ENCODE results near the gene ZNF746. TPM values are rescaled to one million over a fixed set of nuclear protein-coding genes. Genes with fewer than 3 reads are reported as not detected.

Gene ZNF746
- total and polyA plus RNA-seq, 4 donors = 8.9 to 25.1 (median 17.1) TPM

DNA sequence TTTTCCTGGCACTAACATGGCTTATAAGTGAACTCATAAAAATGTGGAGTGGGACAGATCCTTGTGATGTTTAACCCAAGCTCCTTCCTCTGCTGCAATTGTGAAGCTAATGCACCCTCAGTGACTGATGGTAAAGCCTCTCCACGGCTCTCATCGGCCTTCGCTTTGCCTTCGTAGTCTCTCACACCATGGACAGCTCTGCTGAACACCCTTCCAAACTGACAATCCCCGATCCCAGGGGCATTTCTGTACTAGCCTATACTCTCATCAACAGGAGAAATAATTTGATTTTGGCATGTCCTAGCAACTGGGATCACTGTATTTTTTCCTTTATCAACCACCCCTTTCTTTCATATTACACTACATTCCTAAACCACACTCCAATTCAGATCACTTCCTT, 42.9 kb downstream of the ZNF746 start:
- Histone ChIP-seq H3K9me3 (ENCODE audit: control insufficient read depth in 4 of 4, insufficient read depth in 3 of 4, low read length in 3 of 4) (peaks cover 0 to 4% (median 0%) of the 10 kb centered on the region in 4 donors), H3K4me3 (no peak overlapping the region), H3K4me1 (ENCODE audit: control insufficient read depth in 5 of 5, insufficient read depth in 5 of 5, low read length in 5 of 5) (peaks cover 6 to 14% (median 10%) of the 10 kb centered on the region in 5 donors), H3K27ac (ENCODE audit: low read depth in 1 of 2, low read length in 1 of 2) (no peak overlapping the region), H3K9ac (ENCODE audit: insufficient read depth in 1 of 2, low read length in 2 of 2) (no peak overlapping the region), H3K27me3 (ENCODE audit: control insufficient read depth in 3 of 3, insufficient read depth in 3 of 3, low read length in 2 of 3) (no peaks in the 10 kb centered on the region), H3K36me3 (ENCODE audit: control insufficient read depth in 4 of 4, insufficient read depth in 4 of 4, low read length in 4 of 4) (peaks cover 18 to 42% (median 32%) of the 10 kb centered on the region in 4 donors)
- WGBS, 2 donors = 94 to 96% methylated on average over 5 of the region's 5 CpGs
- TF ChIP-seq, protein P1, sequence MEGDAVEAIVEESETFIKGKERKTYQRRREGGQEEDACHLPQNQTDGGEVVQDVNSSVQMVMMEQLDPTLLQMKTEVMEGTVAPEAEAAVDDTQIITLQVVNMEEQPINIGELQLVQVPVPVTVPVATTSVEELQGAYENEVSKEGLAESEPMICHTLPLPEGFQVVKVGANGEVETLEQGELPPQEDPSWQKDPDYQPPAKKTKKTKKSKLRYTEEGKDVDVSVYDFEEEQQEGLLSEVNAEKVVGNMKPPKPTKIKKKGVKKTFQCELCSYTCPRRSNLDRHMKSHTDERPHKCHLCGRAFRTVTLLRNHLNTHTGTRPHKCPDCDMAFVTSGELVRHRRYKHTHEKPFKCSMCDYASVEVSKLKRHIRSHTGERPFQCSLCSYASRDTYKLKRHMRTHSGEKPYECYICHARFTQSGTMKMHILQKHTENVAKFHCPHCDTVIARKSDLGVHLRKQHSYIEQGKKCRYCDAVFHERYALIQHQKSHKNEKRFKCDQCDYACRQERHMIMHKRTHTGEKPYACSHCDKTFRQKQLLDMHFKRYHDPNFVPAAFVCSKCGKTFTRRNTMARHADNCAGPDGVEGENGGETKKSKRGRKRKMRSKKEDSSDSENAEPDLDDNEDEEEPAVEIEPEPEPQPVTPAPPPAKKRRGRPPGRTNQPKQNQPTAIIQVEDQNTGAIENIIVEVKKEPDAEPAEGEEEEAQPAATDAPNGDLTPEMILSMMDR (IDR thresholded peaks at IDR 0.05; ENCODE audit: control extremely low read depth, extremely low read depth) = no peak
- ATAC-seq (ENCODE audit: insufficient read depth, low FRiP score) (no peak), DNase-seq (no peak)

DNA sequence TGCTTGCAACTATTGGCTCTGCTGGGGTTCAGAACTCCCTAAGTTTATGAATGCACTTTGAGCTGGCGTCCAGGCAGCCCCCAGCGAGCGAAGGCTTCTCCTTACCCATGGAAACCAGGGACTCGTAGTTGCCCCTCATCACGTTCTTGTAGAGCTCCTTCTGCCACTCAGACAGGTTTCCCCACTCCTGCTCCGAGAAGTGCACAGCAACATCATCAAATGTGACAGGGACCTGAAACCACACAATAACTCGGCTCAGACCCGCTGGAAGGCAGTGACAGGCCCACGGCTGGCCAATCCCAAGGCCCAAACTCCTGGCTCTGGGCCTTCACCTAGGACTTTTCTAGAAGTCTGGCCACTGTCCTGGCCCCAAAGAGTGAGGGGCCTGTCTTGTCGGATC, 43.6 kb downstream of the ZNF746 start:
- peaks cover 25 to 48% (median 36%) of the 10 kb centered on the region in 4 donors for H3K36me3 ChIP-seq (ENCODE audit: control insufficient read depth in 4 of 4, insufficient read depth in 4 of 4, low read length in 4 of 4)
- H3K27ac ChIP-seq (ENCODE audit: low read depth in 1 of 2, low read length in 1 of 2) = no peak overlapping the region
- no peaks in the 10 kb centered on the region for H3K27me3 ChIP-seq (ENCODE audit: control insufficient read depth in 3 of 3, insufficient read depth in 3 of 3, low read length in 2 of 3)
- DNase-seq (no peak), ATAC-seq (ENCODE audit: insufficient read depth, low FRiP score) (no peak)
- H3K9me3 ChIP-seq (ENCODE audit: control insufficient read depth in 4 of 4, insufficient read depth in 3 of 4, low read length in 3 of 4) = peaks cover 0 to 4% (median 0%) of the 10 kb centered on the region in 4 donors
- H3K9ac ChIP-seq (ENCODE audit: insufficient read depth in 1 of 2, low read length in 2 of 2) = no peak overlapping the region
- TF ChIP-seq, protein P1 (IDR thresholded peaks at IDR 0.05; ENCODE audit: control extremely low read depth, extremely low read depth) = no peak
- peaks cover under 1 to 9% (median 6%) of the 10 kb centered on the region in 5 donors for H3K4me1 ChIP-seq (ENCODE audit: control insufficient read depth in 5 of 5, insufficient read depth in 5 of 5, low read length in 5 of 5)
- WGBS, 2 donors = 94 to 96% methylated on average over 10 of the region's 10 CpGs
- H3K4me3 ChIP-seq = no peak overlapping the region

DNA sequence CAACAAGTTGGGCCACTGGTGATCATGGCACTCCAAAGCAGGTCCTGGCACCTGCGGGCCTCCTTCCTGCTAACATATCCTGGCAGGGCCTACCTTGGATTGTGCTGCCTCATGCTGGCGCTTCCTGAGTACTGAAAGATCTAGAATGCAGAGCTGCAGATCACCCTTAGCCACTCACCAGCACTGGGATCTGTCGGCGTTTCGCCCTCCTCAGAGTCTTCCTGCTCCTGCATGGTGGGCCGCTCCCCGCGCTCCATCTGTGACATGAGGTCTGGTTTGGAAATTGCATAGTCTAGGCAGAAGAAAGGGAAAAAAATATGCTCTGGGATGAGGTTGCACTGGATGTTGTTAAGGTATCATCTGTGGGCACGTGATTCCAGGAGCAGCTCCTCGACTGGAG, 46.8 kb downstream of the ZNF746 start:
- H3K27me3 ChIP-seq (ENCODE audit: control insufficient read depth in 3 of 3, insufficient read depth in 3 of 3, low read length in 2 of 3) = no peaks in the 10 kb centered on the region
- H3K4me1 ChIP-seq (ENCODE audit: control insufficient read depth in 5 of 5, insufficient read depth in 5 of 5, low read length in 5 of 5) = no peaks in the 10 kb centered on the region
- no peak for DNase-seq
- TF ChIP-seq, protein P1 (IDR thresholded peaks at IDR 0.05; ENCODE audit: control extremely low read depth, extremely low read depth) = no peak
- peaks cover 33 to 69% (median 42%) of the 10 kb centered on the region in 4 donors for H3K36me3 ChIP-seq (ENCODE audit: control insufficient read depth in 4 of 4, insufficient read depth in 4 of 4, low read length in 4 of 4)
- no peak overlapping the region for H3K4me3 ChIP-seq
- ATAC-seq (ENCODE audit: insufficient read depth, low FRiP score) = no peak
- 96 to 97% methylated on average over 10 of the region's 10 CpGs for WGBS, 2 donors
- H3K27ac ChIP-seq (ENCODE audit: low read depth in 1 of 2, low read length in 1 of 2) = no peak overlapping the region
- peaks cover 0 to 4% (median 0%) of the 10 kb centered on the region in 4 donors for H3K9me3 ChIP-seq (ENCODE audit: control insufficient read depth in 4 of 4, insufficient read depth in 3 of 4, low read length in 3 of 4)
- H3K9ac ChIP-seq (ENCODE audit: insufficient read depth in 1 of 2, low read length in 2 of 2) = no peak overlapping the region

DNA sequence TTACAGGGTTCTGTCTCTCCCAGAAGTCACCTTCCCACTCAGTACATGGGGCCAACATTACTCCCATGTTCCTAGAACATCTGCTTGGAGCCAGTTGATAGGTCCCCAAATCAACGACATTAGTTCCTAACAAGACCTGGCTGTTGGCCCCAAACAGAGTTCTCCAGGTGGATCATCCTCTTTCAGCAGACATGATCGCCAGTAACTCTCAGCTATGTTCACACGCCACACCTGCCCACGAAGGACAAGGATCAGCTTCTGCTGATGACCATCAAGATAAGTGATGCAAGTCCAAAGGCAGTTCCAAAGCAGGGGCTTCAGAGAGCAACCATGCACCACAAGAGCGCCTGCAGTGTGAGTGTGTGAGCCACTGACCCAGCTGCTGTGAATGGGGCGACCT, 47.7 kb downstream of the ZNF746 start:
- TF ChIP-seq, protein P1 (IDR thresholded peaks at IDR 0.05; ENCODE audit: control extremely low read depth, extremely low read depth) = no peak
- Histone ChIP-seq H3K9me3 (ENCODE audit: control insufficient read depth in 4 of 4, insufficient read depth in 3 of 4, low read length in 3 of 4) (peaks cover 0 to 4% (median 0%) of the 10 kb centered on the region in 4 donors), H3K4me1 (ENCODE audit: control insufficient read depth in 5 of 5, insufficient read depth in 5 of 5, low read length in 5 of 5) (peaks cover 0 to 1% (median 0%) of the 10 kb centered on the region in 5 donors), H3K4me3 (no peak overlapping the region), H3K27ac (ENCODE audit: low read depth in 1 of 2, low read length in 1 of 2) (no peak overlapping the region), H3K27me3 (ENCODE audit: control insufficient read depth in 3 of 3, insufficient read depth in 3 of 3, low read length in 2 of 3) (no peaks in the 10 kb centered on the region), H3K36me3 (ENCODE audit: control insufficient read depth in 4 of 4, insufficient read depth in 4 of 4, low read length in 4 of 4) (peaks cover 31 to 63% (median 39%) of the 10 kb centered on the region in 4 donors), H3K9ac (ENCODE audit: insufficient read depth in 1 of 2, low read length in 2 of 2) (no peak overlapping the region)
- DNase-seq (no peak), ATAC-seq (ENCODE audit: insufficient read depth, low FRiP score) (no peak)
- WGBS, 2 donors = 97% methylated on average over 6 of the region's 6 CpGs
